Neural crest cell (in vitro differentiated cells): ENCODE measurements around the gene ALKBH4. TPM values are rescaled to one million over a fixed set of nuclear protein-coding genes. Genes with fewer than 3 reads are reported as not detected.

ENCODE experiments used
- DNase-seq: peaks from one replicate; pipeline ENCODE4 v3.0.0; 2021; ENCODE audit warnings: low read depth, mixed read lengths, low spot score
- H3K27ac Mint-ChIP-seq: one replicate; pipeline ENCODE4 v1.8.0; 2021; ENCODE audit warnings: mild to moderate bottlenecking, mixed read lengths; ENCODE audit not compliant: unreplicated experiment
- H3K27me3 Mint-ChIP-seq: 2 replicates; pipeline ENCODE4 v1.8.0; 2021; ENCODE audit warnings: low read depth, mild to moderate bottlenecking, mixed read lengths
- H3K36me3 Mint-ChIP-seq: 2 replicates; pipeline ENCODE4 v1.8.0; 2021; ENCODE audit warnings: low read depth, mild to moderate bottlenecking, mixed read lengths
- H3K4me1 Mint-ChIP-seq: 2 replicates; pipeline ENCODE4 v1.8.0; 2021; ENCODE audit warnings: mixed read lengths
- H3K4me3 Mint-ChIP-seq: one replicate; pipeline ENCODE4 v1.8.0; 2021; ENCODE audit warnings: mild to moderate bottlenecking, mixed read lengths
- H3K9me3 Mint-ChIP-seq: 2 replicates; pipeline ENCODE4 v1.8.0; 2021; ENCODE audit warnings: mixed read lengths
- total RNA-seq: library from RNA; stranded (reverse); gene quantifications from 2 replicates; pipeline ENCODE4 v1.2.1, GENCODE V29; 2021
- TF ChIP-seq, protein P1 (sequence below): fragments of 200-600 bp; sonication (generic); conservative IDR thresholded peaks from 2 replicates; pipeline ENCODE4 v1.5.0; 2021; ENCODE audit warnings: antibody characterized with exemption, mild to moderate bottlenecking

ALKBH4 gene
- total RNA-seq, 1 donor from 2014 or later, result 16.9 TPM

DNA sequence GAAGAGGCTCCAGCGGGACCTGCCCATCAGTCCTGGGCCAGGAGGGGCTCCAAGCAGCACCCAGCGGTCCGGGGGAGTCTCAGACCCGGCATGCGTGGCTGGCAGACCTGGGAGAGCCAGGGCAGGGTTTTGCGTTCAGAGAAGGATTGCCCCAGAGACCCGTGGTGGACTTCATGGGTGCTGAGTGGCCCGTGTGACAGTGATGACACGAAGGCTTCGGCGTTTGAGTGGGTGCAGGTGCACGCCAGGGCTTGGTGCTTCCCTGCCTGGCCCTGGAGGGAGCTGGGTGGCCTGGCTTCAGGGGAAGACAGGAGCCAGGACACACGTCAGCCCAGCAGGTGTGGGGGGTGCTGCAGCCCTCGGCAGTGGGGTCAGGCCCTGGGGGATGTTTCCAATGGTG is 17.4 kb downstream of the ALKBH4 start:
- no peaks in the 10 kb centered on the region for H3K27me3 Mint-ChIP-seq
- TF ChIP-seq, protein P1, sequence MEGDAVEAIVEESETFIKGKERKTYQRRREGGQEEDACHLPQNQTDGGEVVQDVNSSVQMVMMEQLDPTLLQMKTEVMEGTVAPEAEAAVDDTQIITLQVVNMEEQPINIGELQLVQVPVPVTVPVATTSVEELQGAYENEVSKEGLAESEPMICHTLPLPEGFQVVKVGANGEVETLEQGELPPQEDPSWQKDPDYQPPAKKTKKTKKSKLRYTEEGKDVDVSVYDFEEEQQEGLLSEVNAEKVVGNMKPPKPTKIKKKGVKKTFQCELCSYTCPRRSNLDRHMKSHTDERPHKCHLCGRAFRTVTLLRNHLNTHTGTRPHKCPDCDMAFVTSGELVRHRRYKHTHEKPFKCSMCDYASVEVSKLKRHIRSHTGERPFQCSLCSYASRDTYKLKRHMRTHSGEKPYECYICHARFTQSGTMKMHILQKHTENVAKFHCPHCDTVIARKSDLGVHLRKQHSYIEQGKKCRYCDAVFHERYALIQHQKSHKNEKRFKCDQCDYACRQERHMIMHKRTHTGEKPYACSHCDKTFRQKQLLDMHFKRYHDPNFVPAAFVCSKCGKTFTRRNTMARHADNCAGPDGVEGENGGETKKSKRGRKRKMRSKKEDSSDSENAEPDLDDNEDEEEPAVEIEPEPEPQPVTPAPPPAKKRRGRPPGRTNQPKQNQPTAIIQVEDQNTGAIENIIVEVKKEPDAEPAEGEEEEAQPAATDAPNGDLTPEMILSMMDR, result no peak
- peaks cover 5% of the 10 kb centered on the region for H3K36me3 Mint-ChIP-seq
- H3K4me1 Mint-ChIP-seq, result peaks cover 11% of the 10 kb centered on the region
- H3K4me3 Mint-ChIP-seq, result no peak overlapping the region
- DNase-seq, result no peak
- no peaks in the 10 kb centered on the region for H3K9me3 Mint-ChIP-seq
- no peak overlapping the region for H3K27ac Mint-ChIP-seq

DNA sequence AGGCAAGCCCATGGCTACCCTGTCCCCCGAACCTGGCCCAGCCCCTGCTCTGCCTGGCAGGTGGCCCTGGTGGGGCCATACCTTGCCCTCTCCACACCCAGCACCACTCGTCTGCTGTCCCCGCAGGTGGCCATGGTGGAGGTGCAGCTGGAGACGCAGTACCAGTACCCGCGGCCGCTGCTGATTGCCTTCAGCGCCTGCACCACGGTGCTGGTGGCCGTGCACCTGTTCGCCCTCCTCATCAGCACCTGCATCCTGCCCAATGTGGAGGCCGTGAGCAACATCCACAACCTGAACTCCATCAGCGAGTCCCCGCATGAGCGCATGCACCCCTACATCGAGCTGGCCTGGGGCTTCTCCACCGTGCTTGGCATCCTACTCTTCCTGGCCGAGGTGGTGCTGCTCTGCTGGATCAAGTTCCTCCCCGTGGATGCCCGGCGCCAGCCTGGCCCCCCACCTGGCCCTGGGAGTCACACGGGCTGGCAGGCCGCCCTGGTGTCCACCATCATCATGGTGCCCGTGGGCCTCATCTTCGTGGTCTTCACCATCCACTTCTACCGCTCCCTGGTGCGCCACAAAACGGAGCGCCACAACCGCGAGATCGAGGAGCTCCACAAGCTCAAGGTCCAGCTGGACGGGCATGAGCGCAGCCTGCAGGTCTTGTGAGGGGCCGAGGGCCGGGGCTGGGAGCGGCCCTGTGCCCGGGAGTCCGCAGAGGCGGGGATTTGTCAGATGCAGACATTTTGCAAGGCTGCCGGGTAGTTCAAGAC is 18.1 kb downstream of the ALKBH4 start:
- TF ChIP-seq, protein P1, result no peak
- Mint-ChIP-seq H3K27me3 (no peaks in the 10 kb centered on the region), H3K4me3 (no peak overlapping the region), H3K9me3 (no peaks in the 10 kb centered on the region), H3K27ac (peak overlapping the region; percentile 43), H3K36me3 (peaks cover 8% of the 10 kb centered on the region), H3K4me1 (peaks cover 11% of the 10 kb centered on the region)
- DNase-seq, result no peak

DNA sequence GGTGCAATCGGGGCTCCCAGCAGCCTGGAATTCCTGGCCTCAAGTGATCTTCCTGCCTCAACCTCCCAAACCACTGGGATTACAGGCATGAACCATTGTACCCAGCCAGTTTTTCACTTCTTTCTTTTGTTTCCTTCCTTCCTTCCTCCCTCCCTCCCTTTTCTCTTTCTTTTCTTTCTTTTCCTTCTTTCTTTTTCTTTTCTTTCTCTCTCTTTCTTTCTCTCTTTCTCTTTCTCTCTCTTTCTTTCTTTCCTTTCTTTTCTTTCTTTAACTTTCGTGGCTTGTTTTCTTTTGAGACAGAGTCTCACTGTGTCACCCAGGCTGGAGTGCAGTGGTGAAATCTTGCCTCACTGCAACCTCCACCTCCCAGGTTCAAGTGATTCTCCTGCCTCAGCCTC is 19.0 kb downstream of the ALKBH4 start:
- Mint-ChIP-seq H3K9me3 (no peaks in the 10 kb centered on the region), H3K27ac (peak overlapping the region; percentile 75), H3K27me3 (no peaks in the 10 kb centered on the region), H3K4me3 (no peak overlapping the region), H3K4me1 (peaks cover 9% of the 10 kb centered on the region), H3K36me3 (peaks cover 7% of the 10 kb centered on the region)
- DNase-seq, result no peak
- TF ChIP-seq, protein P1, result no peak

DNA sequence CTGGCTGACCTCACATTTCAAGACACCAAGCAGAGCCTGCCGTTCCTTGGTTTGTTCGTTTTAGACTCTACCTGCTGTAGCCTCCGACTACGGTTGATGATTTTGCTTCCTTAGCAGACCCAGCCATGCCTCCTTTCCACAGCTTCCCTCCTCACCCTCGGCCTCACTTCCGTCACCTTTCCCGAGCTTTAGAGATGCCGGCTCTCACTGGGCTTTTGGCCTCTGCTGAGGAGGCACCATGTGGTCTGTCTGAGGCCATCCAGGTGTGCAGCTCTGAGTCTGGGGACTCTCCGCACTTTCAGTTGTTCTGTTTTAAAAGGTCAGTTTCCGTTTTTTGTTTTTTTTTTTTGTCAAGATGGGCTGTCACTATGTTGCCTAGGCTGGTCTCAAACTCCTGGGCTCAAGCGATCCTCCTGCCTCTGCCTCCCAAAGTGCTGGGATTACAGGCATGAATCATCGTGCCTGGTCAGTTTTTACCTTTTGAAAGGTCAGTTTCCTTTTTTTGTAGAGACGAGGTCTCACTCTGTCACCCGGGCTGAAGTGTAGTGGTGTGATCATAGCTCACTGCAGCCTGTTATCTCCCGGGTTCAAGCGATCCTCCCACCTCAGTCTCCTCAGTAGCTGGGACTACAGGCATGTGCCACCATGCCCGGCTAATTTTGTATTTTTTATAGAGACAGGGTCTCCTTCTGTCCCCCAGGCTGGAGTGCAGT is 19.5 kb downstream of the ALKBH4 start:
- no peak for DNase-seq
- Mint-ChIP-seq H3K27me3 (no peaks in the 10 kb centered on the region), H3K4me3 (no peak overlapping the region), H3K36me3 (peaks cover 7% of the 10 kb centered on the region), H3K4me1 (peaks cover 8% of the 10 kb centered on the region), H3K9me3 (no peaks in the 10 kb centered on the region), H3K27ac (peak overlapping the region; percentile 19)
- TF ChIP-seq, protein P1, result no peak

DNA sequence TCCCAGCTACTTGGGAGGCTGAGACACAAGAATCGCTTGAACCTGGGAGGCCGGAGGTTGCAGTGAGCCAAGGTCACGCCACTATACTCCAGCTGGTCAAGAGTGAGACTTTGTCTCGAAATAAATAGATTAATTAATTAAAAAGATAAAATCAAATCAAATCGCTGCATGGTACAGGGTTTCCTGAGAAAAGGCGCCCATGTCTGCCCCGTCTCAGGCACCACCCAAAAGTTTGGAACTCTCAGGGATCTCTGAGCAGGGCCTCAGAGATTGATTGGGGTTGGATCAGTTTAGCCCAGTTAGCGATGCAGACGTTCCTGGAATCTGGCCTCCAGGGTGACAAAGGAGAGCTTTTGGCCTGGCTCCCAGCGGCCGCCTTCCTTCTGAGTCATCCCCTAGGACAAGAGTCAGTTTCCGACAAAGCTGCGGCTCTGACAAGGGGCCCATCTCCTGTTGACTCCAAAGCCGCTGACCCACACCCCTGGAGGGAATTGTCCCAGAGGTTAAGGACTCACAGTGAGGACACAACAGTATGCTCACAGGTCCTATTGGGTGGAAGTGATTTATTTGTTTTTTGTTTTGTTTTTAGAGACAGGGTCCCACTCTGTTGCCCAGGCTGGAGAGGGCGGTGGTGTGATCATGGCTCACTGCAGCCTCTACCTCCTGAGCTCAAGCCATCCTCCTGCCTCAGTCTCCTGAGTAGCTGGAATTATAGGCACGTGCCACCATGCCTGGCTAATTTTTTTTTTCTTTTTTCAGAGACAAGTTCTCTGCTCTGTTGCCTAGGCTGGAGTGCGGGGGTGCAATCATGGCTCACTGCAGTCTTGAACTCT is 24.5 kb downstream of the ALKBH4 start:
- Mint-ChIP-seq H3K9me3 (no peaks in the 10 kb centered on the region), H3K4me3 (peak overlapping the region; percentile 49), H3K27ac (peak overlapping the region; percentile 27), H3K4me1 (peaks cover 15% of the 10 kb centered on the region), H3K27me3 (no peaks in the 10 kb centered on the region), H3K36me3 (peaks cover 10% of the 10 kb centered on the region)
- TF ChIP-seq, protein P1, result no peak
- DNase-seq, result no peak
